Activated B cell treated with CpG ODN at 0.5 μM for 24 hours (primary cell): Measurements from ENCODE around the gene KICS2. TPM values are rescaled to one million over a fixed set of nuclear protein-coding genes. Genes with fewer than 3 reads are reported as not detected.
"Not testable (repeated sequence)": the region's sequence is repeated elsewhere in the genome, so short reads cannot be mapped to it uniquely, and the experiment has no call there.

Source experiments
- ATAC-seq: fragments of 200-7000 bp; cut with Tn5 transposase; one replicate; pipeline ENCODE4 v1.10.0; 2021; ENCODE audit warnings: low read depth, mild to moderate bottlenecking, moderate library complexity
- CTCF ChIA-PET: fragments of 350-600 bp; sonication (Branson Sonifier 250); formaldehyde crosslinking; loops from one replicate; lab custom pipeline; 2021; ENCODE audit warnings: antibody characterized with exemption; lab: Charles Lee
- POLR2A ChIA-PET: fragments of 350-600 bp; sonication (Branson Sonifier 250); formaldehyde crosslinking; loops from one replicate; lab custom pipeline; 2021; ENCODE audit warnings: antibody characterized with exemption; lab: Charles Lee
- DNase-seq: peaks from one replicate; pipeline ENCODE4 v3.0.0; 2022
- H3K27ac Mint-ChIP-seq: one replicate; pipeline ENCODE4 v1.8.0; 2020; ENCODE audit warnings: mixed read lengths
- H3K27me3 Mint-ChIP-seq: one replicate; pipeline ENCODE4 v1.8.0; 2021; ENCODE audit warnings: mixed read lengths
- H3K36me3 Mint-ChIP-seq: one replicate; pipeline ENCODE4 v1.8.0; 2021; ENCODE audit warnings: low read depth, mixed read lengths
- H3K4me1 Mint-ChIP-seq: one replicate; pipeline ENCODE4 v1.8.0; 2021; ENCODE audit warnings: mixed read lengths
- H3K4me3 Mint-ChIP-seq: one replicate; pipeline ENCODE4 v1.8.0; 2020; ENCODE audit warnings: mild to moderate bottlenecking, mixed read lengths
- H3K9me3 Mint-ChIP-seq: one replicate; pipeline ENCODE4 v1.8.0; 2020; ENCODE audit warnings: mixed read lengths
- CTCF ChIP-seq: fragments of 200-600 bp; IDR thresholded peaks from one replicate; pipeline ENCODE4 v1.8.0; 2022; ENCODE audit warnings: antibody characterized with exemption, mild to moderate bottlenecking
- intact Hi-C: fragments of 100-400 bp; cut with micrococcal nuclease; formaldehyde crosslinking; loops from one replicate; pipeline ENCODE4 v1.15.1; 2024
- total RNA-seq: library from RNA; stranded (reverse); gene quantifications from 2 replicates; pipeline ENCODE4 v1.2.3, GENCODE V29; 2022

KICS2 gene
- total RNA-seq, 1 donor from 2014 or later, result 16.5 TPM

DNA sequence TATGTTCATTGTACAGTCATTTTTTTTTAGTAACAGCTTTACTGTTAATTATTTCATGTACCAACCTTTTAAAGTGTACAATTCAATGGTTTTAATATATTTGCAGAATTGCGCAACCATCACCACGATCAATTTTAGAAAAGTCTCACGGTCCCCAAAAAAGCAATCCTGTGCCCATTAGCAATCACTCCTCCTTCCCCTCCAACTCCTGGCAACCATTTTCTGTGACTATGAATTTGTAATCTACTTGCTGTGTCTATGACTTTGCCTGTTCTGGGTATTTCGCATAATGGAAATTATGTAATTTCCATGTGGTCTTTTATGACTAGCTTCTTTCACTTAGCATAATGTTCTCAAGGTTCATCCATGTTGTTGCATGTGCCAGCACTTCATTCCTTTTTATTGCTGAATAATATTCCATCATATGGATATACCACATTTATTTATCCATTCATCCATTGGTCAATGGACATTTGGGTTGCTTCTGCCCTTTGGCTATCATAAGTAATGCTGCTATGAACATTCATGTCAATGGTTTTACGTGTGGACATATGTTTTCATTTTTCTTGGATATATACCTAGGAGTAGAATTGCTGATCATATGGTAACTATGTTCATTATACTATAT is 9.9 kb downstream of the KICS2 start:
- DNase-seq, result no peak
- CTCF ChIA-PET, result no interaction called here
- no peak overlapping the region for H3K4me3 Mint-ChIP-seq
- H3K9me3 Mint-ChIP-seq, result peaks cover 2% of the 10 kb centered on the region
- no peak for ATAC-seq
- no peaks in the 10 kb centered on the region for H3K4me1 Mint-ChIP-seq
- no peaks in the 10 kb centered on the region for H3K27me3 Mint-ChIP-seq
- peaks cover 58% of the 10 kb centered on the region for H3K36me3 Mint-ChIP-seq
- no peak for TF ChIP-seq CTCF
- no peak overlapping the region for H3K27ac Mint-ChIP-seq
- intact Hi-C loops, result no loop called here
- POLR2A ChIA-PET, result no interaction called here

DNA sequence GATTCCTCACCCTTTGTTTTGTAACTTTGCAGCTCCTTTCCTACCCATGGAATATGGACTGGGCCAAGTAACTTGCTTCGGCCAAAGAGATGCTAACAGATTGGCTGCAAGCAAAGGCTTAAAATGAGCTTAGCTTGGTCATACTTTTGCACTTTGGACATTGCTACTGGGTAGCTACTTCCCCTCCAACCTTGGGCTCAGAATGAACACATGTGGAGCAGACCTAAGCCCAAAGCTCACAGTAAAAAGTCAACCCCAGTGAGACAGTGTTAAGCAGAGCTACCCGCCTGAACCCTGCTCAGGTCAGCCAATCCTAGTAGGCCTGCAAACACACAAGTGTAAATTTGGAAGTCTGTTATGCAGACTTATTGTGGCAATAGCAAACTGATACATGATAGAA is 14.6 kb downstream of the KICS2 start:
- Mint-ChIP-seq H3K36me3 (peaks cover 61% of the 10 kb centered on the region), H3K4me1 (no peaks in the 10 kb centered on the region), H3K4me3 (no peak overlapping the region), H3K27me3 (no peaks in the 10 kb centered on the region), H3K9me3 (peaks cover 4% of the 10 kb centered on the region), H3K27ac (no peak overlapping the region)
- no peak for DNase-seq
- no peak for TF ChIP-seq CTCF
- intact Hi-C loops, result no loop called here
- ATAC-seq, result no peak
- ChIA-PET CTCF (no interaction called here), POLR2A (no interaction called here)

GRCh38 chr12:64205542-64205941 is 16.6 kb downstream of the KICS2 start:
- no peak for TF ChIP-seq CTCF
- Mint-ChIP-seq H3K9me3 (peaks cover 2% of the 10 kb centered on the region), H3K36me3 (peaks cover 54% of the 10 kb centered on the region), H3K27ac (no peak overlapping the region), H3K27me3 (no peaks in the 10 kb centered on the region), H3K4me3 (no peak overlapping the region), H3K4me1 (no peaks in the 10 kb centered on the region)
- intact Hi-C loops, result no loop called here
- DNase-seq (no peak), ATAC-seq (no peak)
- CTCF ChIA-PET, result no interaction called here
- POLR2A ChIA-PET, result interaction anchor here (0.8 kb wide), 1 partner anchor 16 kb away, joined by 3 read pairs; the partner anchor contains the start of gene KICS2

DNA sequence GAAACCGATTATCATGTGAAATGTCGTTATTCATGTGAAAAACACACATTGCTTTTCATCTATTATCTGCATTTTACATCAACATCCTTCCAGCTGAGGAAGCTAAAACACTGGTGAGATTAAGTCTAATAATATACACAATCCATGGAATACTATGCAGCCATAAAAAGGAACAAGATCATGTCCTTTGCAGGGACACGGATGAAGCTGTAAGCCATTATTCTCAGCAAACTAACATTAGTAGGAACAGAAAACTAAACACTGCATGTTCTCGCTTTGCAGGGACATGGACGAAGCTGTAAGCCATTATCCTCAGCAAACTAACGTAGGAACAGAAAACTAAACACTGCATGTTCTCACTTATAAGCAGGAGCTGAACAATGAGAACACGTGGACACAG is 18.3 kb downstream of the KICS2 start:
- H3K27ac Mint-ChIP-seq, result no peak overlapping the region
- no peak for ATAC-seq
- no peak for DNase-seq
- CTCF ChIA-PET, result no interaction called here
- no peaks in the 10 kb centered on the region for H3K27me3 Mint-ChIP-seq
- intact Hi-C loops, result no loop called here
- no peak overlapping the region for H3K4me3 Mint-ChIP-seq
- peaks cover 2% of the 10 kb centered on the region for H3K9me3 Mint-ChIP-seq
- no peak for TF ChIP-seq CTCF
- H3K36me3 Mint-ChIP-seq, result peaks cover 44% of the 10 kb centered on the region
- H3K4me1 Mint-ChIP-seq, result no peaks in the 10 kb centered on the region
- POLR2A ChIA-PET, result no interaction called here

DNA sequence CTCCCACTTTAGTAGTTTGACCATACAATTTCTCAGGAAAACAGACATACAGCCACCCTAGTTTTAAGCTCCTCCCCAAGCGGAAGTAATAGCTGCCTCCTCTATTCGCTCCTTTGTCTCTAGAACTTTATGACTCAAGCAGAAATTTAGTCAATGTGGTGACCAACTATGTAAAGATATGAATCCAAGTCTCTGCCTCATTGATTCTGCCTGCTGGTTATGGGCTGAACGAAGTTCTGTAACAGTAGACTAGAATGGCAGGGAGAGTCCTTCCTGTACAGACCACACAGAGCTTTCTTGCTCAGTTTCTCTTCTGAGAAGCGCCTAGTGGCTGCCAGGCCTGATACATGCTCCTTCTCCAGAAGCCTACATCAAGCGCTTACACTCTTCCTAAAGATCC is 19.1 kb downstream of the KICS2 start:
- POLR2A ChIA-PET, result no interaction called here
- Mint-ChIP-seq H3K36me3 (peaks cover 41% of the 10 kb centered on the region), H3K9me3 (peaks cover 2% of the 10 kb centered on the region), H3K4me3 (no peak overlapping the region), H3K27ac (no peak overlapping the region), H3K4me1 (no peaks in the 10 kb centered on the region), H3K27me3 (no peaks in the 10 kb centered on the region)
- intact Hi-C loops, result no loop called here
- CTCF ChIA-PET, result no interaction called here
- no peak for ATAC-seq
- no peak for TF ChIP-seq CTCF
- no peak for DNase-seq

DNA sequence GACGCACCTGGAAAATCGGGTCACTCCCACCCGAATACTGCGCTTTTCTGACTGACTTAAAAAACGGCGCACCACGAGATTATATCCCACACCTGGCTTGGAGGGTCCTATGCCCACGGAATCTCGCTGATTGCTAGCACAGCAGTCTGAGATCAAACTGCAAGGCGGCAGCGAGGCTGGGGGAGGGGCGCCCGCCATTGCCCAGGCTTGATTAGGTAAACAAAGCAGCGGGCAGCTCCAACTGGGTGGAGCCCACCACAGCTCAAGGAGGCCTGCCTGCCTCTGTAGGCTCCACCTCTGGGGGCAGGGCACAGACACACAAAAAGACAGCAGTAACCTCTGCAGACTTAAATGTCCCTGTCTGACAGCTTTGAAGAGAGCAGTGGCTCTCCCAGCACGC is 26.3 kb downstream of the KICS2 start:
- CTCF ChIA-PET, result not testable (repeated sequence)

More for the DNA sequence above, 26.3 kb downstream of the KICS2 start:
- H3K27ac Mint-ChIP-seq, DNase-seq, H3K27me3 Mint-ChIP-seq, H3K4me1 Mint-ChIP-seq, H3K4me3 Mint-ChIP-seq, H3K9me3 Mint-ChIP-seq, intact Hi-C loops, POLR2A ChIA-PET, ATAC-seq: not testable (repeated sequence)
- H3K36me3 Mint-ChIP-seq, result peaks cover 42% of the 10 kb centered on the region
